Sigmoid colon (tissue), 7 donors: ENCODE results near the gene GOLGA3. TPM values are rescaled to one million over a fixed set of nuclear protein-coding genes. Genes with fewer than 3 reads are reported as not detected.

Source experiments
- DNase-seq: peaks from one replicate; pipeline ENCODE4 v3.0.0-alpha.2; 2019
- H3K27ac ChIP-seq, 4 donors: fragments of 200-600 bp; sonication (generic); one replicate each; pipeline ENCODE4 v1.5.1; 2016 to 2019; ENCODE audit warnings: mild to moderate bottlenecking in 1 of 4
- H3K27me3 ChIP-seq, 3 donors: fragments of 200-600 bp; sonication (generic); one replicate each; pipeline ENCODE4 v1.5.1; 2019; ENCODE audit warnings: mild to moderate bottlenecking in 1 of 3
- H3K36me3 ChIP-seq, 4 donors: fragments of 200-600 bp; sonication (generic); one replicate each; pipeline ENCODE4 v1.5.1; 2016 to 2019
- H3K4me1 ChIP-seq, 4 donors: fragments of 200-600 bp; sonication (generic); one replicate each; pipeline ENCODE4 v1.5.1; 2017 to 2019
- H3K4me3 ChIP-seq, 4 donors: fragments of 200-600 bp; sonication (generic); one replicate each; pipeline ENCODE4 v1.5.1; 2017 to 2019; ENCODE audit warnings: mild to moderate bottlenecking in 2 of 4, moderate library complexity in 1 of 4
- H3K9me3 ChIP-seq, 4 donors: fragments of 200-600 bp in 3 of 4; sonication (generic) in 3 of 4; one replicate each; pipeline versions ENCODE4 v1.5.1 to v1.6.1; 2013 to 2019
- CTCF ChIP-seq, 4 experiments: fragments of 450-650 bp in 3 of 4; fragments of 200-600 bp in 1 of 4; IDR thresholded peaks; one replicate each; pipeline ENCODE4 v1.5.1; 2016 to 2019; ENCODE audit warnings: antibody characterized with exemption in 4 of 4, mild to moderate bottlenecking in 3 of 4, moderate library complexity in 2 of 4
- EP300 ChIP-seq, 4 donors: sonication (generic); formaldehyde crosslinking; IDR thresholded peaks; one replicate each; pipeline ENCODE4 v1.6.1; 2017; ENCODE audit warnings: antibody characterized with exemption in 4 of 4
- POLR2A ChIP-seq, 2 donors: fragments of 450-650 bp; IDR thresholded peaks; one replicate each; pipeline ENCODE4 v1.6.1; 2016; ENCODE audit warnings: antibody characterized with exemption in 2 of 2, mild to moderate bottlenecking in 2 of 2, moderate library complexity in 2 of 2
- POLR2AphosphoS5 ChIP-seq, 4 donors: sonication (generic); formaldehyde crosslinking; IDR thresholded peaks; one replicate each; pipeline ENCODE4 v1.6.1; 2017; ENCODE audit warnings: antibody characterized with exemption in 4 of 4
- WGBS, 2 donors: extraction: QIAGEN DNeasy Blood & Tissue Kit; methylation state at CpG; one replicate each; pipeline ENCODE4 v1.1.7; 2013; 5-methylcytosine and 5-hydroxymethylcytosine counted together
- intact Hi-C: fragments of 100-400 bp; cut with DNase I; formaldehyde crosslinking; loops from one replicate; pipeline ENCODE4 v1.15.1; 2023
- polyA plus RNA-seq, 3 donors: library from polyadenylated mRNA; stranded (reverse); fragments of 200-250 nt; gene quantifications; one replicate each; pipeline ENCODE4 v1.2.3, GENCODE V29; 2013
- total RNA-seq, 4 donors: library from RNA; depleted of rRNA; stranded (reverse); fragments of >200 nt; gene quantifications; one replicate each; pipeline ENCODE4 v1.1.0, GENCODE V29; 2016
- donor health status: healthy with polysubstance abuse.
- donor health status: Bipolar disorder and iron deficiency.
- donor health status: healthy.

Gene GOLGA3
- total and polyA plus RNA-seq, 7 donors = 9.6 to 78.4 (median 45.7) TPM

GRCh38 chr12:132774646-132775275 is 53.9 kb downstream of the GOLGA3 start:
- H3K4me1 ChIP-seq = peaks cover 0 to 20% (median 11%) of the 10 kb centered on the region in 4 donors
- no peak for TF ChIP-seq POLR2AphosphoS5 (IDR thresholded peaks at IDR 0.05)
- TF ChIP-seq POLR2A (IDR thresholded peaks at IDR 0.05) = no peak
- TF ChIP-seq EP300 (IDR thresholded peaks at IDR 0.05) = no peak
- no peak for TF ChIP-seq CTCF (IDR thresholded peaks at IDR 0.05)
- no peaks in the 10 kb centered on the region for H3K9me3 ChIP-seq
- no peaks in the 10 kb centered on the region for H3K27me3 ChIP-seq
- WGBS, 2 donors = 91 to 92% methylated on average over 30 of the region's 30 CpGs
- DNase-seq = no peak
- intact Hi-C loops = no loop called here
- H3K36me3 ChIP-seq = peaks cover 29 to 100% (median 55%) of the 10 kb centered on the region in 4 donors
- H3K4me3 ChIP-seq = no peak overlapping the region
- peak overlapping the region in 1 of 4 donors; percentile 18 for H3K27ac ChIP-seq

- Histone ChIP-seq H3K27me3 (no peaks in the 10 kb centered on the region), H3K27ac (peak overlapping the region in 1 of 4 donors; percentile 18), H3K36me3 (peaks cover 29 to 98% (median 52%) of the 10 kb centered on the region in 4 donors), H3K4me1 (peaks cover 0 to 20% (median 13%) of the 10 kb centered on the region in 4 donors), H3K4me3 (no peak overlapping the region), H3K9me3 (no peaks in the 10 kb centered on the region)
- no peak for DNase-seq
- intact Hi-C loops = no loop called here
- WGBS, 2 donors = 88 to 94% methylated on average over 18 of the region's 18 CpGs
- no peak for TF ChIP-seq CTCF (IDR thresholded peaks at IDR 0.05)
- TF ChIP-seq EP300 (IDR thresholded peaks at IDR 0.05) = no peak
- TF ChIP-seq POLR2AphosphoS5 (IDR thresholded peaks at IDR 0.05) = no peak
- no peak for TF ChIP-seq POLR2A (IDR thresholded peaks at IDR 0.05)
These were observed 54.5 kb downstream of the GOLGA3 start for GRCh38 chr12:132774159-132774558.

- no peak for DNase-seq
- H3K4me1 ChIP-seq = peaks cover 0 to 28% (median 20%) of the 10 kb centered on the region in 4 donors
- no peak for TF ChIP-seq POLR2A (IDR thresholded peaks at IDR 0.05)
- TF ChIP-seq CTCF (IDR thresholded peaks at IDR 0.05) = no peak
- no peak for TF ChIP-seq EP300 (IDR thresholded peaks at IDR 0.05)
- no peak for TF ChIP-seq POLR2AphosphoS5 (IDR thresholded peaks at IDR 0.05)
- intact Hi-C loops = no loop called here
- no peak overlapping the region for H3K27ac ChIP-seq
- H3K27me3 ChIP-seq = no peaks in the 10 kb centered on the region
- 89 to 95% methylated on average over 41 of the region's 41 CpGs for whole genome bisulfite sequencing, 2 donors
- peaks cover 29 to 90% (median 52%) of the 10 kb centered on the region in 4 donors for H3K36me3 ChIP-seq
- no peak overlapping the region for H3K4me3 ChIP-seq
- H3K9me3 ChIP-seq = no peaks in the 10 kb centered on the region
These were observed 55.4 kb downstream of the GOLGA3 start for GRCh38 chr12:132773077-132773955.

GRCh38 chr12:132772606-132773005 is 56.1 kb downstream of the GOLGA3 start:
- H3K4me1 ChIP-seq = peaks cover 0 to 26% (median 20%) of the 10 kb centered on the region in 4 donors
- H3K9me3 ChIP-seq = no peaks in the 10 kb centered on the region
- intact Hi-C loops = no loop called here
- no peak for TF ChIP-seq POLR2A (IDR thresholded peaks at IDR 0.05)
- no peak for TF ChIP-seq POLR2AphosphoS5 (IDR thresholded peaks at IDR 0.05)
- no peak for TF ChIP-seq CTCF (IDR thresholded peaks at IDR 0.05)
- no peak for TF ChIP-seq EP300 (IDR thresholded peaks at IDR 0.05)
- H3K27ac ChIP-seq = no peak overlapping the region
- H3K4me3 ChIP-seq = no peak overlapping the region
- H3K36me3 ChIP-seq = peaks cover 29 to 83% (median 50%) of the 10 kb centered on the region in 4 donors
- 76 to 92% methylated on average over 14 of the region's 14 CpGs for WGBS, 2 donors
- no peak for DNase-seq
- no peaks in the 10 kb centered on the region for H3K27me3 ChIP-seq
